ENCODE results near the gene OAS2.
"Not testable (repeated sequence)": the region's sequence is repeated elsewhere in the genome, so short reads cannot be mapped to it uniquely, and the experiment has no call there.

Gene OAS2

GRCh38 chr12:112979041-112979680 lies 842 bp downstream of the OAS2 start:
- TF ChIP-seq CTCF (IDR thresholded peaks at IDR 0.05; ENCODE audit: insufficient read depth, low read depth, low read length, missing control alignments) = no peak
- H3K4me3 ChIP-seq (ENCODE audit: low read length) = no peak overlapping the region
- DNase-seq (ENCODE audit: low read depth) = peak; percentile 55

- no peak for TF ChIP-seq CTCF (IDR thresholded peaks at IDR 0.05; ENCODE audit: insufficient read depth, low read depth, low read length, missing control alignments)
- DNase-seq (ENCODE audit: low read depth) = no peak
- no peak overlapping the region for H3K4me3 ChIP-seq (ENCODE audit: low read length)
Observed at GRCh38 chr12:112980491-112981158, 2.3 kb downstream of the OAS2 start.

- DNase-seq (ENCODE audit: low read depth) = peak; percentile 83
- no peak for TF ChIP-seq CTCF (IDR thresholded peaks at IDR 0.05; ENCODE audit: insufficient read depth, low read depth, low read length, missing control alignments)
- H3K4me3 ChIP-seq (ENCODE audit: low read length) = no peak overlapping the region
Observed at GRCh38 chr12:112985642-112986290, 7.4 kb downstream of the OAS2 start.

- no peak for TF ChIP-seq CTCF (IDR thresholded peaks at IDR 0.05; ENCODE audit: insufficient read depth, low read depth, low read length, missing control alignments)
- H3K4me3 ChIP-seq (ENCODE audit: low read length) = no peak overlapping the region
- no peak for DNase-seq (ENCODE audit: low read depth)
Observed at GRCh38 chr12:112986291-112986800, 8.0 kb downstream of the OAS2 start.

GRCh38 chr12:112987561-112987960 lies 9.2 kb downstream of the OAS2 start:
- no peak for TF ChIP-seq CTCF (IDR thresholded peaks at IDR 0.05; ENCODE audit: insufficient read depth, low read depth, low read length, missing control alignments)
- DNase-seq (ENCODE audit: low read depth) = no peak

GRCh38 chr12:112988224-112988623 lies 9.9 kb downstream of the OAS2 start:
- TF ChIP-seq CTCF (IDR thresholded peaks at IDR 0.05; ENCODE audit: insufficient read depth, low read depth, low read length, missing control alignments) = no peak
- no peak overlapping the region for H3K4me3 ChIP-seq (ENCODE audit: low read length)
- no peak for DNase-seq (ENCODE audit: low read depth)

More at GRCh38 chr12:112987561-112987960, 9.2 kb downstream of the OAS2 start:
- H3K4me3 ChIP-seq (ENCODE audit: low read length) = no peak overlapping the region

GRCh38 chr12:112988823-112989385 lies 10.6 kb downstream of the OAS2 start:
- not testable (repeated sequence) for DNase-seq (ENCODE audit: low read depth); H3K4me3 ChIP-seq (ENCODE audit: low read length)

All from epithelial cell of esophagus (primary cell).